Measurements from ENCODE around the gene APOA1.
A peak's percentile ranks its signal among the peaks of the same experiment; 100 is the strongest.
"Not testable (repeated sequence)": the region's sequence is repeated elsewhere in the genome, so short reads cannot be mapped to it uniquely, and the experiment has no call there.

Gene APOA1

DNA sequence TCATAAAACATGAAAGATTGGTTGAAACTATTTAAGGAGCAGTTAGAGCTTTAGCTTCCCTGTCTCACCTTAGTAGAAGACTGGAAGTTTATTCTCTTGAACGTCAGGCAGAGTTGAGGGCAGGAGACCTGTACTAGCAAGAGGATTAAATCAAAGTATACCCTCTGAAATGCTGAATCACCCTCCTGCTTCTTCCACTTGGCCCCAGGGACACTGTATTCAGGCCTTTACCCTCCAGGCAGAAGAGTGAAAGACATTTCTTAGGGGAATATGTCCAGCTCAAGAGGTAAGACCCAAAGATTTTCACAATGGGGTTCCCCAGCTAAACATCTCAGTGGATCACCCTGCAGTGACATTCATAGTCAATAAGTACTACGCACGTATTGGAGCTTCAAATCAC, 26.2 kb downstream of the APOA1 start:
- DNase-seq = no peak

DNA sequence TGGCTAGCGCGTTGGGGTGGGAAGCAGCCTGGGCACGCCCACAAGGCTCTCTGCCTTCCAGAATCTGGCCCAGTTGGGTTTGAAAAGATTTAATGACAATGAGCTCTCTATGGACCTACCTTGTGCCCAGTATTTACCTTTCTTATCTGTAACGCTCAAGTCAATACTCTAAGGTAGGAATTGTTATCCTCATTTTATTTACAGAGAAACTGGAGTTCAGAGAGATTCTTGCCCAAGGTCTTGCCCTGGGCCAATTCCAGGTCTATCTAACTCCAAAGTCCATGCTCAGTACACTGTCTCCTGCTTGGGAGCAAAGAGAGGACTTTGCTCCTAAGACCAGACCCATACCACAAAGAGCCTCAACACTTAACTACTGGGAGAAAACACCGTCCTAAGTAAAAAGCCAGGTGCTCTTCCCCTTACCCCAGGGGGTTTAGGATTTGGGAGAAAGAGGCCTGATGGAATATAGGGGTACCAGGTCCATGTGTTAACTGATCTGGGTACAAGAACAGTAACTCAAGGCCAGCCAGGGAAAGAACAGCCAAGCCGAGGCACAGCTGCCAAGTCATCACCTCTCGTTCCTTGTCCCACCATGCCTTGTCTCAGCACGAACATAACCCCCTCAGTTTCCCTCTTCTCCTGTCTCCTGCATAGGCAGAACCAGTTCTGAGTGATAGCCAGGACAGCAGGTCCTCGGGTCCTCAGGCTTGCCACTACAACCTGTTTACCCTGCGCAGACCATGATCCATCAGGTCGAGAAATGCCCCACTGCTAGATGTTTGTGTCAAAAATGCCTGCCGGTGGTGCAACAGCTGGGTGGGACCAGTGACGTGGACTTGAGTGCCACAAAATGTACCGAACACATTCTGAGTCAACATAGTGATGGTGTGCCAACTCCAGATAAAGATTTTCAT, 28.9 kb downstream of the APOA1 start:
- DNase-seq = no peak

GRCh38 chr11:116807601-116808261, 29.7 kb downstream of the APOA1 start:
- no peak for DNase-seq

GRCh38 chr11:116804001-116804400, 33.4 kb downstream of the APOA1 start:
- no peak for DNase-seq

- DNase-seq = not testable (repeated sequence)
These were observed 35.8 kb downstream of the APOA1 start for GRCh38 chr11:116801662-116802061.

GRCh38 chr11:116800610-116801009, 36.8 kb downstream of the APOA1 start:
- DNase-seq = no peak

DNA sequence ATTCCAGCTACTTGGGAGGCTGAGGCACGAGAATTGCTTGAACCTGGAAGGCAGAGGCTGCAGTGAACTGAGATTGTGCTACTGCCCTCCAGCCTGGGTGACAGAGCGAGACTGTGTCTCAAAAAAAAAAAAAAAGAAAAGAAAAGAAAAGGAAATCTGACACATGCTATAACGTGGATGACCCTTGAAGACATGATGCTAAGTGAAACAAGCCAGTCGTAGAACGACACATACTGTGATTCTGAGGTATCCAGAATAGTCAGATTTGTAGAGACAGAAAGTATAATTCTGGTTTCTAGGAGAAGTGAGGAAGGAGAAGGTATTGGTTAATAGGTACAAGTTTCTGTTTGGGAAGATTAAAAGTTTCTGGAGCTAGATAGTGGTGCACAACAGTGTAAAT, 39.1 kb downstream of the APOA1 start:
- no peak for DNase-seq

- DNase-seq = no peak
These were observed 39.6 kb downstream of the APOA1 start for GRCh38 chr11:116797816-116798215.

DNA sequence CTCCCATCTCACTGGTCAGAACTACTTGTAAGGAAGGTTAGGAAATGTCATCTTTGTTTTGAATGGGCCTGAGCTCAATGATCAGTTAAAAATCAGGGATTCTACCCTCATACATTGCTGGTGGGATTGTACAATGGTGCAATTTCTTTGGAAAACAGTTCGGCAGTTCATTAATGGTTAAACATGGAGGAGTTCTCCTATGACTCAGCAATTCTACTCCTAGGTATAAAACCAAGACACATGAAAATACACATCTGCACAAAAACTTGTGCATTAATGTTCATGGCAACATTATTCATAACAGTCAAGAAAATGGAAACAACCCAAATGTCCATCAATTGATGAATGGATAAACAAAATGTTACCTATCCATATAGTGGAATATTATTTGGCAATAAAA, 40.9 kb downstream of the APOA1 start:
- DNase-seq = no peak

GRCh38 chr11:116794851-116795250, 42.6 kb downstream of the APOA1 start:
- no peak for DNase-seq

- DNase-seq = no peak
These were observed 43.7 kb downstream of the APOA1 start for GRCh38 chr11:116793772-116794097.

- no peak for DNase-seq
These were observed 44.3 kb downstream of the APOA1 start for GRCh38 chr11:116792869-116793771.

DNA sequence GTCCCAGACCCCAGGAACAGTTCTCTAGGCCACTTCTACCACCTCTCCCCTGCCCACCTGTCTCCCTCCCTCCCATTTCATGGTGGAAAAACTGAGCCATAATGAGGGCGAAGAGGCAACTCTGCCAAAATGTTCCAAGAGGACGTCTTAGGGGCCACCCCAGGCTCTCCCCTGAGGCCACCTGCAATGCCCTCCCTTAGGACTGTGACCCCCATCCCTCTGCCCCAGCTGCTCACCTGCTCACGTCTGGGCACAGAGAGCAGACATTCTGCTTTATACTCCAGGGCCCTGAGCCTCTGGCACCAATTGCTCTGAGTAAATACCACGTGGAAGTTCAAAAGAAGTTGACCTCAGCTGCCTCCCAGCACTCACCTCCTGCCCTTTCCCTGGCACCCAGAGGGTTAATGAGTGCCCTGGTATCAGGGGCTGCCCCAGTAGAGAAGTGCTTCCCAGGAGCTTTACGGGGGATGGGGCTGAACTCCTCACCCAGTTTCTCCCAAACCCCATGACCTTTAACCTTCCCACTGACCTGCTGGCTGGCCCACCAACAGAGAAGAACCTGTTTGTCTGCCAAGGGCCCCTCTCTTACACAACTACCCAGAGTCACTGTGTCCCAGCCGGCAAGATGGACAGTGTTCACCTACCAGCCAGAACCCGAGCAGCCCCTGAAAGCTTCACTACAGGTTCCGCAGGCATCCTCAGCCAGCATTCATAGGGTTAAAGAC, 45.1 kb downstream of the APOA1 start:
- no peak for DNase-seq

- DNase-seq = no peak
These were observed 45.6 kb downstream of the APOA1 start, which contains the start of gene APOA5 for GRCh38 chr11:116791813-116792143. APOA5 (minus strand) TSS chr11:116791879; CDS start chr11:116791860, 19 bp downstream.

DNA sequence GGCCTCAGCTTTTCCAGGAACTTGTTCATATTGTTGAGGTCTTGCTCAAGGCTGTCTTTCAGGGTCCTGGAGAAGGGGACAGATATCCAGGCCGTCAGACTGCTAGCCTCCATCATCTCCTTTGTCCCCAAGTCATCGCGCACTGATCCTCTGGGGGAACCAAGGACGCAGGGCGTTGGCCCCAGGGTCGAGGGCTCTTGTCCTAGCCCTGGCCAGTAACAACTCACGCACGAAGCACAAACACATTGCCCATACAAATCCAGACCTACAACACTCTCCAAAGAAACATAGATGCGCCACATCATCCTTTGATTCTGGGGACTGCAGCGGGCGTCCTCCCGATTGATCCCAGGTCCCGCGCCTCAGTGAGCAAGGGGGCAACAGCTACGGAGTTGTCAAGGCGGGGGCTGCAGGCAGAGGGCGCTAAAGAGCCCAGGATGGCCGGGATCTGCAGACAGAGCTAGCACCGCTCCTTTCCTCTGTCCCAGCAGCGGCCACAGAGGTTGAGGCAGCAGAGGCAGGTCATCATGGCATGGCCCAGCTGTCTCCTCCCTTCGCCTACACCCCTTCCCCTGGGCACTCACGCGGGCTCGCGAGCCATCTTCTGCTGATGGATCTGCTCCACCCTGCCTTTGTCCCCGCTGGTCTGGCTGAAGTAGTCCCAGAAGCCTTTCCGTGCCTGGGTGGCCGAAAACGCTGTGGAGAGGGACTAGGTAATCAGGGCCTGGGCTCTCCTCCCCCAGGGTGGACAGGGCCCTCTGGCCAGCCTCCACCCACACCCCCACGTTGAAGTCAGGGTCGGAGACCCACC, 46.2 kb downstream of the APOA1 start:
- peak; percentile 79 for DNase-seq

GRCh38 chr11:116790167-116791001, 47.0 kb downstream of the APOA1 start:
- no peak for DNase-seq

DNA sequence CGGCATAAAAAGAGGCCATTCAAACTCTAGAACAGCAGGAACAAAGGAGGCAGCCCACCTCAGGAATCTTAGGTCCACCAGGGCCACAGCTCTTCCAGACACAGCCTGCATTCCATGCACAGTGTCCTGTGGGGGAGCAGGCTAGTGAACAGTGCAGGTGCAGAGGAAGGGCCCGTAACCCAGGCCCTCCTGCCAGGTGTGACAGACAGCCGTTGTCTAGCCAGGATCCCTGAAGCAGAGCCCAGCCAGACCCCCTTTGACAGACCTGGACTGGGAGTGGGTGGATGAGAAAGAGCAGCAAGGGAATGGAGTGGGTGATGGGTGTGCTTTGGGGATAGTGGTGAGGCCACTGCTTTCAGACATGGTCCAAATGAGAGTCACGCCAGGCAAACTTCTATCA, 48.4 kb downstream of the APOA1 start:
- DNase-seq = no peak

DNA sequence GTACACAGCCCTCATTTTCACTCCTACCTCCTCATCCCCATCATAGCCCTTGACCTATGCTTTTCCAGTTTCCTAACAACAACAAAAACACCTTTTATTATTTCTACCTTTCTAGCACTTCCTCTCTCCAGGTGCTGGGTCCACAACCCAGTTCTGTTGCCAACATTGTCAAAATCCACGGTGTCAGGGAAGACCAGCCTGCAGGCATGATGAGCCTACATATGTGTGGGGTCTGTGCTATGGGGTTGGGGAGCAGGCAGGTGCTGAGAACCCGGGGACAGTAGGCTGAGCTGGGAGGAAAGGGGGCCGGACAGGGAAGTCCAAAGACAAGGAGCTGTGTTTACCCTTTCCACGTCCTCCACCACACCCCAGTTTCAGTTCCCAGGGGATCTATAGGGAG, 48.9 kb downstream of the APOA1 start:
- no peak for DNase-seq

GRCh38 chr11:116787786-116788486, 49.5 kb downstream of the APOA1 start, which contains the start of gene ZPR1:
ZPR1 (minus strand) TSS chr11:116788023; CDS start chr11:116787990, 33 bp downstream.
- peak; percentile 93 for DNase-seq

DNA sequence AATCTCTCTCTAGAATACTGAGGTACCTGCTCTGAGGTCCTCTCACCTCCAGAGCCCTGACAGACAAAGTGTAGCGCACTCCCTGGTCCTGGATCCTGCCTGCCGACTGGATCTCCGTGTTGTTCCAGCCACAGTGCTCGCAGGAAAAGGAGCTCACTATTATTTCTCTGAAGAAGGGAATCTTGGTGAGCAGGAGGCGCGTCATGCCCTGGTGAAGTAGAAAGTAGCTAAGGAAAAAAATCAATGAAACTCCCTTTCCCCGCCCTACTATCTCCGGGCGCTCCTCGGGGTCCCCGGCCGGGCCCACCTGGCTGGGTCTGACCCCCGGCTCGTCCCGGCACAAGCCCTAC, 50.0 kb downstream of the APOA1 start:
- no peak for DNase-seq
